Peyer's patch (tissue), 4 donors: ENCODE data around the gene SORBS2. TPM values are rescaled to one million over a fixed set of nuclear protein-coding genes. Genes with fewer than 3 reads are reported as not detected.

Experiments
- DNase-seq, 3 donors: peaks; one replicate each; pipeline ENCODE4 v3.0.0-alpha.2; 2017 to 2019
- H3K27ac ChIP-seq, 4 donors: fragments of 200-600 bp; sonication (generic); one replicate each; pipeline ENCODE4 v1.5.1; 2016 to 2019
- H3K27me3 ChIP-seq, 2 donors: fragments of 200-600 bp; sonication (generic); one replicate each; pipeline ENCODE4 v1.5.1; 2019
- H3K36me3 ChIP-seq, 3 donors: fragments of 200-600 bp; sonication (generic); one replicate each; pipeline ENCODE4 v1.5.1; 2016 to 2019
- H3K4me1 ChIP-seq, 4 donors: fragments of 200-600 bp; sonication (generic); one replicate each; pipeline ENCODE4 v1.5.1; 2016 to 2019
- H3K4me3 ChIP-seq, 4 donors: fragments of 200-600 bp; sonication (generic); 1 replicate in 3 of 4; 2 replicates in 1 of 4; pipeline ENCODE4 v1.5.1; 2016 to 2019; ENCODE audit warnings: mild to moderate bottlenecking in 1 of 4
- H3K9me3 ChIP-seq, 4 donors: fragments of 200-600 bp; sonication (generic); one replicate each; pipeline ENCODE4 v1.5.1; 2016 to 2019; ENCODE audit warnings: mild to moderate bottlenecking in 1 of 4
- CTCF ChIP-seq, 6 experiments: fragments of 450-650 bp in 4 of 6; fragments of 200-600 bp in 2 of 6; sonication (generic) in 1 of 6; IDR thresholded peaks; one replicate each; pipeline ENCODE4 v1.5.1; 2017 to 2019; ENCODE audit warnings: antibody characterized with exemption in 6 of 6, mild to moderate bottlenecking in 3 of 6, moderate library complexity in 1 of 6
- POLR2A ChIP-seq, 2 donors: fragments of 450-650 bp; IDR thresholded peaks; one replicate each; pipeline ENCODE4 v1.5.1; 2017; ENCODE audit warnings: antibody characterized with exemption in 2 of 2, mild to moderate bottlenecking in 2 of 2, moderate library complexity in 2 of 2
- total RNA-seq, 4 donors: library from RNA; depleted of rRNA; stranded (reverse); fragments of >200 nt; gene quantifications; one replicate each; pipeline ENCODE4 v1.1.0, GENCODE V29; 2016

The SORBS2 gene
- total RNA-seq, 4 donors from 2014 or later: 15.8 to 61.9 (median 53.0) TPM

GRCh38 chr4:185623444-185624258, 188.3 kb downstream of the SORBS2 start:
- TF ChIP-seq POLR2A (IDR thresholded peaks at IDR 0.05): no peak
- TF ChIP-seq CTCF (IDR thresholded peaks at IDR 0.05): no peak
- Histone ChIP-seq H3K9me3 (no peaks in the 10 kb centered on the region), H3K4me1 (no peaks in the 10 kb centered on the region), H3K27me3 (no peaks in the 10 kb centered on the region), H3K4me3 (no peak overlapping the region), H3K36me3 (no peaks in the 10 kb centered on the region), H3K27ac (no peak overlapping the region)
- DNase-seq: no peak

GRCh38 chr4:185608185-185608584, 203.8 kb downstream of the SORBS2 start:
- no peaks in the 10 kb centered on the region for H3K27me3 ChIP-seq
- H3K4me1 ChIP-seq: no peaks in the 10 kb centered on the region
- no peak for TF ChIP-seq CTCF (IDR thresholded peaks at IDR 0.05)
- TF ChIP-seq POLR2A (IDR thresholded peaks at IDR 0.05): no peak
- no peaks in the 10 kb centered on the region for H3K36me3 ChIP-seq
- H3K4me3 ChIP-seq: no peak overlapping the region
- no peak overlapping the region for H3K27ac ChIP-seq
- no peak for DNase-seq
- no peaks in the 10 kb centered on the region for H3K9me3 ChIP-seq

- Histone ChIP-seq H3K27ac (no peak overlapping the region), H3K9me3 (no peaks in the 10 kb centered on the region), H3K27me3 (no peaks in the 10 kb centered on the region), H3K4me3 (no peak overlapping the region), H3K4me1 (no peaks in the 10 kb centered on the region), H3K36me3 (no peaks in the 10 kb centered on the region)
- TF ChIP-seq POLR2A (IDR thresholded peaks at IDR 0.05): no peak
- no peak for TF ChIP-seq CTCF (IDR thresholded peaks at IDR 0.05)
- DNase-seq: no peak
Observed at GRCh38 chr4:185602397-185602796, 209.6 kb downstream of the SORBS2 start.

- H3K27me3 ChIP-seq: no peaks in the 10 kb centered on the region
- no peak overlapping the region for H3K27ac ChIP-seq
- H3K36me3 ChIP-seq: no peaks in the 10 kb centered on the region
- TF ChIP-seq CTCF (IDR thresholded peaks at IDR 0.05) (no peak), POLR2A (IDR thresholded peaks at IDR 0.05) (no peak)
- no peak overlapping the region for H3K4me3 ChIP-seq
- no peaks in the 10 kb centered on the region for H3K9me3 ChIP-seq
- H3K4me1 ChIP-seq: no peaks in the 10 kb centered on the region
- DNase-seq: no peak
Observed at GRCh38 chr4:185600801-185601434, 211.1 kb downstream of the SORBS2 start.

- no peaks in the 10 kb centered on the region for H3K4me1 ChIP-seq
- no peak overlapping the region for H3K27ac ChIP-seq
- DNase-seq: no peak
- H3K4me3 ChIP-seq: no peak overlapping the region
- no peaks in the 10 kb centered on the region for H3K9me3 ChIP-seq
- no peaks in the 10 kb centered on the region for H3K36me3 ChIP-seq
- no peaks in the 10 kb centered on the region for H3K27me3 ChIP-seq
- no peak for TF ChIP-seq POLR2A (IDR thresholded peaks at IDR 0.05)
- no peak for TF ChIP-seq CTCF (IDR thresholded peaks at IDR 0.05)
Observed at GRCh38 chr4:185599553-185600243, 212.3 kb downstream of the SORBS2 start.
